NCI-H524 (cell line): ENCODE results near the gene CACNA1D.

ENCODE experiments used
- DNase-seq, 2 experiments: peaks; one replicate each; lab custom pipeline; 2025; lab: John Stamatoyannopoulos, UW

CACNA1D gene

DNA sequence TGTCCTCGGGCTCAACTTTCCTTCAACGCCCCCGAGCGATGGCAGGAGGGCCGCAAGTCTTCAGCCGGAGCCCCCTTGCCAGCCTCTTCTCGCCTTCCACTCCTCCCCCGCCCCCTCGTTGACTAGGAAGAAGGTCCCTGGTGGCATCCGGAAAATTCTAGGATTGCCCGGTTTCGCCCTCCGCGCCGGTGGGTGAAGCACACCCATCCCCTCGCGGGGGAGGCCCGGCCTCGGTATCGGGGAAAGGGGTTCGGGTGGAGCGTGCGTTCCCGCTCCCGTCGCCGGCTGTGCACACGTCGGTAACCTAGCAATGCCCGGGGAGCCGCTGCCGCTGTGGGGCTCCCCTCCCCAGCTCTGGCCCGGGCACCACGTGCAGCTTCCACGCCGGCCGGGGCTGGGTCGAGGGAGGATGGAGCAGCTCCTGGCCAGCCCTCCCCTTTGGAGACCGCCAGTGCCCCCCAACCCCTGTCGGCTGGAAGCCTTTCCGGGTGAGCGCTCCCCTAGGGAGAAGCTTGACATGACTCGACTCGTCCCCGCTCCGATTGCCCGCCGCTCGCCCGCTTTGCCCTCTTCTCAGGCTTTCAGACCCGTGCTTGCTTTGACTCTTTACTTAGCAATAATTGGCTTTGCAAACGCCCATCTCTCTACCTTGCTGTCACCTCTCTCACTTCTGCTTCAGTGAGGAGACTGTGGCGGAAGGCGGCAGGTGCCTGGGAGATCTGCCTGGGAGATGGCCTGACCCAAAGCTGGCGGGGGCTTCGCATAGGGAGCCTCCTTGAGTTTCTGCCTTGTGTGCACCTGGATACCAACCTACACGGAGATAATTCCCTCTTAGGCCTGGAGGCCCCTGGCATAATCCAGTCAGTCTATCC, 1.3 kb downstream of the CACNA1D start:
- DNase-seq, result peak in 1 of 2 experiments; percentile 60

DNA sequence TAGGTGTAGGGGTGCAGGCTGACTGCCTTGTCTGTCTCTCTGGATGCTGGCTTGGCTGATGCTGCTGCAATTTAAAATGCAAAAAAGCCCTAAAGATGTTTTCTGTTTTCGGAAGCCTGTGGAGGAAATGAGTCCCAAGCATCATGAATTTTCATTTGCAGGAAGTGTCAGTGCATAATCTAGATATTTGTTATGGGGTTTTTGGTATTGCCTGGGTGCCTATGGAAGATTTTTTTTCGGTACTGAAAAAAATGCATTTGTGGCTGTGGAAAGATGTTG, 1.9 kb downstream of the CACNA1D start:
- DNase-seq, result no peak

DNA sequence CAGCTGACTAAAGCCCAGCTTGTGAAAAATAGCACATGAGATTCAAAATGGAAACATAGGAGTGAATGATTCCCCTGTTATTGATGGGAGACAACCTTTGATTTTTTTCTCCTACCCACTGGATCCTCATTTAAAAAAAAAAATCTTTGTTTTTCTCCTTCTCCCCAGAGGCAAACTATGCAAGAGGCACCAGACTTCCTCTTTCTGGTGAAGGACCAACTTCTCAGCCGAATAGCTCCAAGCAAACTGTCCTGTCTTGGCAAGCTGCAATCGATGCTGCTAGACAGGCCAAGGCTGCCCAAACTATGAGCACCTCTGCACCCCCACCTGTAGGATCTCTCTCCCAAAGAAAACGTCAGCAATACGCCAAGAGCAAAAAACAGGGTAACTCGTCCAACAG, 2.6 kb downstream of the CACNA1D start:
- no peak for DNase-seq

DNA sequence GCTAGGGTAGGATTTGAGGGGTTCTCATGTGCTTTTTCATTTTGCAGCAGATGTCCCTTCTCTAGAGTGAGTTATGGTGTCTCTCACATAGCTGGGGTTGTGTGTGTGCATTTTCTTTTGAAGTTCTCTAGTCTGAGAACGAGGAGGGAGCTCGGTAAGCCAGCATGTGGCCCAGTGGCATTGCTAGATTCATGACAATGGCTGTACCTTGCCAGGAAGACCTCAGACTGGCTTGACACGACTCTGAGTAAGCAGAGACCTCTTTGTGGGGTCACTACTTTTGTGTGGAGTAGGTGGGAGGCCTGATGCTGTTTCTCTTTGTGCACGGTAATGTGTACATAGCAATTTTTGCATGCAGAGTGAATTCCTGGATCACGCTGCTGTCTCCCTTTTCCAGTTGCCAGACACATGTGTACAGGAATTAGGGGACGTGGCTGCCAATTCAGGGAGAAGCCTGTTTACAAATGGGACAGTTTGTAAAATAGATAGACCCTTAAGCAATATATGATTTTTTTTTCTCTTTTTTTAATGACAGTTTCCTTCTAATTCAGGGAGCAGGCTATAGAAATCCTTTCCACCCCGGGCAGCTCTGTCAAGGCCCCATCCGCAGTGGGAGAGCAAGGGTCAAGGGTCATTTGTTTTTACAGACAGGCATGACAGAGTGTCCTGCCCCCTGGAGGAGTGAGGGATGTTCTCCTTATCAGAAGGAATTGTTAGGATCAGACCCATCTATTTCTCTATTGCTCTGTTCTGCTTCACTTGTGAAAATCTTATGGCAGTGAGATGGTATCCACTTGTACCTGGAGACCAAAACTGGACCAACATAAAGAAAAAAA, 4.6 kb downstream of the CACNA1D start:
- DNase-seq, result no peak

DNA sequence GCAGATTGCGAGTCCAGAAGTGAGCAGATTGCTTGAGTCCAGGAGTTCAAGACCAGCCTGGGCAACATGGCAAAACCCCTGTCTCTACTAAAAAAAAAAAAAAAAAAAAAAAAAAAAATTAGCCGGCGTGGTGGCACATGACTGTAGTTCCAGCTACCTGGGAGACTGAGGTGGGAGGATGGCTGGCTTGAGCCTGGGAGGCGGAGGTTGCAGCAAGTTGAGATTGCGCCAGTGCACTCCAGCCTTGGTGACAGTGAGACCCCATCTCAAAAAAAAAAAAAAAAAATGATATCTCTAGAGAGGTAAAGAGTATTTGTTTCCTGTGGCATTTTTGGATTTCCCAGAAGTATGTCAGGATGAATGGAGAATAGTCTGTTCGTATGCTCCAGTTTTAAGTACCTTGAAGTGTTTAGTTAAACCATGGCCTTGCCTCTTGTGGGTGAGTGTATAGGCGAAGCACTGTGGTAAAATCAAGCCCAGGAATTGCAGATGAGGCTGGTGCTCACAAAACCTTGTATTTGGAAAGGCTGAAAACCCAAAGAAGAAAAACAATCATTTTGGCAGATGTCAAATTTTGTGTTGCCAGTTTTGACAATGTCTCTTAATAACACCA, 5.9 kb downstream of the CACNA1D start:
- no peak for DNase-seq

DNA sequence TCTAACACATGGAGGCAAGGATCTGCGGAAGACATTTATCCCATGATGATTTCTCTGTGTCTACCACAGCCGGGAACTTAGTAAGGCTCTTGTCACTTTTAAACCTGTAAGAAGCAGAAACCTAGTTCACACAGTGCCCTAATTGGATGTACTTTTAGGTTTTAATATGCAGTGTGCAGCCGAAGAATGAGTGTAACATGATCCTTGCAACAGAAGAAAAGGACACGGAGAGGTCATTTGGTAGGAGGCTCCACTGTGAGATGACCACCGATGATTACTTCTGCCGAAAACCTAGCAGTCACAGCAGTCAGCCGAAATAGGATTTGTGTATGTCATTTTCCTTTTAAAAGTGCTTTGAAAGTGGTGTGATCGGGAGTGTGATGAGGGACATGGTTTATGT, 6.8 kb downstream of the CACNA1D start:
- no peak for DNase-seq

DNA sequence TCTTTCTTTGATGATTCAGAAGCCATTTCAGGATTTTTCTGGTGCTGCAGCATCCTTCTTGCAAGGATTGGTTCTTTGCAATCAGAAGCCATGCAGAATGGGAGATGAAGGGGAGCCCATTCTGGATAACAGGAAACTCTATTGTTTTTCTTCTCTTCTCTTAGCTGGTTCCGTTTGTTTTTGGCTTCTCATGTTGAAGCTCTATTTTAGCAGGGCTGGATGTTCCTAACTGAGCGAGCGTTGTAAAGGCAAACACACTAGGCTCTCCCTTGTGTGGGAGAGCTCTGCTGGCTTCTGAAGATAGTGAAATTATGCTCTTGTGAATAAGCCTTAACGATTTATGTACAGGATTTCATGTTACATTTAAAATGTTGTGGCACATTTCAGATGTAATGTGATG, 8.3 kb downstream of the CACNA1D start:
- DNase-seq, result no peak

DNA sequence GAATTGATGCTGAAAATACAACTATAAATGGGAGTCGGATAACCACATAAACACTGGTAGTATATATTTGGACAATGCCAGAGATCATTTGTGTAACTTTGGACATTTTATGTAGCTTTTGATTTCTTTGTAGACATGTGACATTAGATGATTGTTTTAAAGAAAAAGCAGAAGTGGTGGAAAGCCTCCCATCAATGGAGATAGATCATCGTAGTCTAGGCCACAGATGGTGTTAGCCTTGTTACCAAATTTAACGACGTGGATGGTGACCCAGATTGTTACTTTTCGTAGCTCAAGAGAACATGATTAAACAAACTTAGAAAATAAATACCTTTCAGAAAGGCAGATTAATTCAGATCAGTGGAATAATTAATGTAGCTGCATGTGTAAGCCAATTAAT, 8.8 kb downstream of the CACNA1D start:
- DNase-seq, result no peak

DNA sequence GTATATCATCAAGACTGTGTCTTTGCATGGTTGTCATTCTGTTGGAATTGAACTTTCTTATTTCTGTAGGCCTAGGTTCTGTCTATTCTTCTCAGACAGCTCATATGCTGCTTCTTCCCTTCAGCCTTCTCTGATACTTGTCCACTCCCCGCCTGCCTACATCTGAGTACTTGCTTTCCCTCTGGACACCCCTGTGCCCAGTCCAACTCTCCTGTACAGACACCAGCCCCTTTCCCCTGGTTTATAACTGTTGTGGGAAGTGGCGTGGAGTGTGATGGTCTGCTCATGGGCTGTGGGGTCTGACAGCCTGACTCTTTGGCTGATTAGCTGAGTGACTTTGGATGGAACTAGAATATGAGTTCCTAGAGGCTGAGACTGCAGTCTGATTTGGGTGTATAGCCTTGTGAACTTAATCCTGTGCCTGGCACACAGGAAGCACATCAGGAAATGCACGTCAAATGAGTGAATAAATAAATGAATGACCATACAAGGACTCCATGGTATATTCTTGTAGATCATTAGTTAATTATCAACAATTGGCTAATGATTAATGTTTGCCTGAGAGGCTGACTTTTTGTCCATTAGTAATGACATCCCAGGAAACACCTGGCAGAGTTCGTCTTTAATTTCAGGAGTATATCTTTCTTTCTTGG, 11.8 kb downstream of the CACNA1D start:
- no peak for DNase-seq

DNA sequence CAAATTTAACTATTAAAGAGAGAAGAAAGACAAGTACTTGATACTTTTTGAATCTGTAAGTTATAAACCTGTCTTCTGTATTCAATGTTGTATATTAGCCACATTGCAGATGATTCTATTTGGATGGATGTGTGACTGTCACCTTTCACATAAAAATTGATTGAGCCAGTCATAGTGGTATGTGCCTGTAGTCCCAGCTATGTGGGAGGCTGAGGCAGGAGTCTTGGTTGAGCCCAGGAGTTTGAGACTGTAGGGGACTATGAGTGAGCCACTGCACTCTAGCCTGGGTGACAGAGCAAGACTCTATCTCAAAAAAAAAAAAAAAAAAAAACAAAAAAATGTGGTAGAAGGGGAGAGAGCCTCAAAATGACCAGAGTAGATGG, 12.3 kb downstream of the CACNA1D start:
- no peak for DNase-seq

DNA sequence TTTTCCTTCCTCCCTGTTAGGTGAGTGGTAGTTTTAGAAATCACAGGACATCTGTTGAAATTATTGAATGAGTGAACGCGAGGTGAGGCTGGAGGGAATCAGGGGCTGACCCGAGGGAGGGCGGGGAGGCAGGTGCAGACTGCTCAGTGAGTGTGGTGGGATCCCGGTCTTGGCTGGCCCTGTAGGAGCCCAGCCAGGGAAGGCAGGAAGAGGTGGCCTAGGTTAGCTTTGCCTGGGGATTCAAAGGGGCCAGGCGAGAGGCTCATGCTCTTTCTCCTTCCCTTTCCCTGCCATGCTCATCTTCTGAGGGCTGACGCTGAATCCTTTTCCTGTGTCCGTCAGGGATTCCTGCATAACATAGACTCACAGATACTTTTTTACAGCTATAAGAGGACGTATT, 15.1 kb downstream of the CACNA1D start:
- no peak for DNase-seq

DNA sequence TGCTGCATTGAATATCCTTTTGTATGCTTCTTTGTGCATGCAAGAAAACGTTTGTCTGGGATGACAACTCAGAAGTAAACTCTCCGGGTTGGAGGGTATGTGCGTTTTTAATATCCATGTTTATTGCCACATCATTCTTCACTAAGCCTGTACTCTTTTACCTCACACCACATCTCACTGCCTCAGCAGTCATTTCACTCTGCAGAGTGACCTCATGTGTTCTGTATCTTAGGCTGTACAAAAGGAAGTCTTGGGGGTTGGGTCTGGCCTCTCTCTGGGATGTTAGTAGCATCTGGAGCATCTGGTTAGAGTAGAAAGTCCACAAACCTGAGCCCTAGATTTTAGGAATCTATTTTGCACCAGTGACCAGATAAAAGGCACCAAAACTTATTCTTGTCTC, 16.1 kb downstream of the CACNA1D start:
- no peak for DNase-seq

DNA sequence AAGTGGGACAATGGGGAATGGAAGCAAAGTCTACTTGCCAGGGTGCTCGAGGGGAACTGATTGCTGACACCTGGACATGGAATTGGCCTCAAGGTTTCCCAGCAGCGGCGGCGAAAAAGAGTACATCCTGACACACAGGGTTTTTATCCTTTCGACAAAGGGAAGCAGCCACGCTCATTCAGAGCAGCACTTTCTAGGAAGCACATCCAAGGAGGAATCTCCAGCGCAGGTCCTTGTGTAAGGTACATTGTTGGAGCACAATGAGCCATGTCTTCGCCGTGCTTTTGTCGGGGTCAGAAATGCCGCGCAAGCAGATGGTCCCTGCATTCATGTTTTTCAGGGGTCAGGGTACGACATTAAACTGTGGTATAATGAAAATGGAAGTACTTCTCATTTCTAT, 16.8 kb downstream of the CACNA1D start:
- DNase-seq, result no peak

DNA sequence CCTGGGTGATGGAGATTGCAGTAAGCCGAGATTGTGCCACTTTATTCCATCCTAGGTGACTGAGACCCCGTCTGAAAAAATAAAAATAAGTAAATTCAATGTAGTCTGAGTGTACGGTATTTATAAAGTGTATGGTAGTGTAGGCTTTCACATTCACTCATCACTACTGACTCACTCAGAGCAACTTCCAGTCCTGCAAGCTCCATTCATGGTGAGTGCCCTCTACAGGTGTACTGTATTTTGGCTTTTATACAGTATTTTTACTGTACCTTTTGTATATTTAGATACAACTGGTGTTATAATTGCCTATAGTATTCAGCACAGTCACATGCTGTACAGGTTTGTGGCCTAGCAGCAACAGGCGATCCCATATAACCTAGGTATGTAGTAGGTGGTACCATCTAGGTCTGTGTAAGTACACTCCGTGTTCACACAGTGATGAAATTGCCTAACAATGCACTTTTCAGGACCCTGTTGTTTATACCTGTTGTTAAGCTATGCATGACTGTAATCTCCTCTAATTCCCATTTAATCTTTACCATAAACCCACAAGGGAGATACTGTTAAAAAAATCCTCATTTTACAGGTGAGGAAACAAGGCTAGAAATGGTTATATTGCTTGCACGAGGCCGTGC, 19.3 kb downstream of the CACNA1D start:
- no peak for DNase-seq

DNA sequence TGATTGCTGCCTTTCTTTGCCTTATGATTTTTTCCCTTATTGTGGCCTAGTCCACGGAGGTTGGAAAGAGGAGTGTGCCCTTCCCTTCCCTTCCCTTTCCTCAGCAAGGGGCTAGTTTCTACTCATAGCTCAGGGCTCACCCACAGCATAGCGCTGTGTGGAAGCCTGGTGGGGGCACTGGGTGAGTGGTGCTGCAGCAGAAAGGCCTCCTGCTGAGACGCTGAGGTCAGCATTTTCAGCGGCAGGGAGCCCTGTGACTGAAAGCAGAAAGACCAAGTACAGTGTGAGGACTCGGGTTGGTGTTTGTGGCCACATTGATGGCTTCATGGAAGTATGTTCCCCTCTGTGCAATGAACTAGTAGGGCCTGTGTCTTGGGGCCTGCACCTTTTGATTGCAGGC, 21.9 kb downstream of the CACNA1D start:
- no peak for DNase-seq

DNA sequence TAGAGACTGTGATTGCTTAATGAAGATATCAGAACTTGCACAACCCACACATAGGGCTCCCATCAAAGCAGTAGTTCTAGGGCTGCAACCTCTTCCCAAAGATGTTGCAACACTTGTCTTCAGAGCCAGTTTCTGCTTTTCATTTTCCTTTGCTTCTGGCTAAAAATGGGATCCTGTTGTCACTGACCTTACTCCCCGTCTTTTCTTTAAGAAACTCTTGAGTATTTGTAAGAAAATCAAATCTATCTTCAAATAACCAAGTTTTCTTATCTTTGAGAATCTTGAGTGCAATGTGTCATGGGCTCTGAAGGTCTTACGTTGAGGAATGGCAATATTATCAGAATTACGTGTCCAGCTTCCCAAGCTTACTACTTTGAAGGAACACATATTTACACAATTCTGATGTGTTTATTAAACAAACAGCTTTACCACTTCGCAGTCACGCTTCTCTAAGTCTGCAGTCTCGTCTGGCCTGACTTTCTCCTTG, 24.1 kb downstream of the CACNA1D start:
- DNase-seq, result no peak

DNA sequence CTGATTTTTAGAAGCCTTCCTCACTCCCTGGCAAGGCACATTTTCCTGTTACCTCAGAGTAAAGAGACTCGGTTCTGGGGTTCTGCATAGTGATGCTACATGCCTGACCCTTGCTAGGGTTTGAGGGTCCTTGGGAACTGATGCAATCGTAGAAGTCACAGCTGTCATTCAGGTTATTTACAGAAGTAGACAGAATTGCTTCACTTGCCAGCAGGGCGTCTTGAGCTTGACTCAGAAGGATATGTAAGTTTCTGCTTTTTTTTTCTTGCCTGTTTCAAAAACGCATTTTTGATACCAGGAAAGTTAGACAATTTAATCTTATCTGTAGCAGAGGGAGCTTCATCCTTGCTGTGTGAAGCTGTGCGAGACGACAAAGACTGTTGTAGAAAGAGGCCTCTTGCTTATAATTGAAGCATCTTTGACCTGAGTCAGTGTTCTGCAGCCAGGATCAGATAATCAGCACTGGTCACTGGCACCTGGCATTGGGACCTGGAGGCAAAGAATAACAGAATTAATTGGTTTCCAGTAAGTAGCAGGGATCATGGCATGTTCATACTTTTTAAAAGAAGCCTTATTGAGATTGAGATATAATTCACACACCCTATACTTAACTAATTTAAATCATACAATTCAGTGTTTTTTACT, 24.8 kb downstream of the CACNA1D start:
- DNase-seq, result no peak

DNA sequence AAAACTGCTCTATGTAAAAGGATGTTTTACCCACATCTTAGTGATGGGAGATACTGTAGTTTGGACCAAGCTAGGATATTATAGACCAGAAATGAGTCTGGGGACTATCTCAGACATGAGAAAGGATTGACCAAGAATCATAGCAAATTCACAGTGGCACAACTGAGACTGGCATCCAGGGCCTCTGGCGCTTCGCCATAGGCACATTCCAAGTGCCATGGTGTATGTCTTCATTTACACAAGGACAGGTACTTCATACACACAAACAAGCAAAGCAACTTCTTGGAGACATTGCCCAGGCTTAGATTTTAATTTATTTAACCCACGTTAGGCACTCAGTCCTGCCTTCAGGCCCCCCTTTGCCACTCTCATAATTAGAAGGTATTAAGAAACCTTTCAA, 28.9 kb downstream of the CACNA1D start:
- no peak for DNase-seq

DNA sequence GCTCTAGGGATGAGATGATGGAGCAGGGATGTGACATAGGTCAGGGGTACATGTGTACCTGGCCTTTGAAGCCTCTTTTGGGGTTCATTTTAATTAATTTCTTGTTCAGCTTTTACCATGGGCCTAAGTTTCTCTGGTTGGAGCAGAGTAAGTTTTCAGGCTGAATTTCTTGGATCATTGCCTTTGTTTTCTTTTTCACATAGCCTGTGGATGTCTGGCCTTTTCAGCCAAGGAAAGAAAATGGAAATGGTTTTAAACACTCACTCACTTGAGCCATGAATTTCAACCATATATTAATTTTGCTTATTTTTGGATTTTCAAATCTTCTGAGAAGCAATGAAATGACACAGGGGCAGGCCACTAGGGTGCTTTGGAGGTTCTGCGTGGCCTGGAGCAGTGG, 30.2 kb downstream of the CACNA1D start:
- DNase-seq, result no peak

DNA sequence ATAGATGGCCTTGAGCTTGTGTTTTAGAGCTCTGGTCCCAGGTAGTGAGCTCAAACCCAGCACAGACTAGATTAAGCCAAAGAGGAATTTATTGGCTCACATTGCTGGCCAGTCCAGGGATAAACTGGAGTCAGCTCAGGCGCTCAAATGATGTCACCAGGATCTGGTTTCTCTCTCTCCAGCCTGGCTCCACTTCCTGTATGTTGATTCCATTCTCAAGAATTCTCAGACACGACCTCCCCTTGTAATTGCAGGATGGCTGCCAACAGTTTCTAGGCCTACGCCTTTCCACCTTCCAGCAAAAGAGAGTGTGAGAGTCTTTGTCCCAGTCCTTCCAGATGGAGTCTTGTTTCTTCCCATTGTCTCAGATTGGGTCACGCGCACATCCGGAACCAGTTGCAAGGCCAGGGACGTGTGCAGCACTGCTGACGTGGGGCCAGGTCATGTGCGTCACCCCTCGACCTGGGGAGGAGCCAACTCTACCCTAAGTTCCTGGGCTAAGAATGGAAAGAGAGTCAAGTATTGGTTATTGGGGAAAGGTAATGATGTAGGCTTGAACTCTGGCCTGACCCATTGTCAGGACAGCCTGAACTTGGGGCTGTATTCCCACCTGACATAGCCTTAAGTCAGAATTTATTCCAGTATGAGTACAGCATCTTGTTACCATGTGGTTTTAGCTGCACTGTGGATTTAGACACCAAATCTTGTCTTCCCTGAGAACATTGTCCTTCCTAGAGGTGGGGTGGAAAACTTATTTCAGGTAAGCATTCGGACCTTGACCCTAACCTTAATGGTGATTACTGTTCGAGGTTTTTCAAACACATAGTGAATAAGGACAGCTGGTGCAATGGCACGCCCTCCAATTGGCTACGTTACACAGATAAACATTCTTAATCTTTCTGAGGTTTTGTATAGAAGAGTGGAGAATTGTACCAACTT, 31.6 kb downstream of the CACNA1D start:
- no peak for DNase-seq
